HepG2 (cell line): ENCODE results near the gene SIRPA. TPM values are rescaled to one million over a fixed set of nuclear protein-coding genes. Genes with fewer than 3 reads are reported as not detected.
A peak's percentile ranks its signal among the peaks of the same experiment; 100 is the strongest.

Experiments
- ATAC-seq: fragments of 200-7000 bp; cut with Tn5 transposase; 3 replicates; pipeline ENCODE4 v1.9.1; 2020; ENCODE audit warnings: mild to moderate bottlenecking, moderate library complexity
- BruUV-seq: library from RNA; stranded (reverse); fragments of 400-500 nt; replicated peaks from 2 replicates; lab custom pipeline; 2021; lab: Mats Ljungman, UMichigan
- CTCF ChIA-PET: fragments of 300-600 bp; formaldehyde crosslinking; extraction: SDS; loops from one replicate; lab custom pipeline; 2021; ENCODE audit warnings: low total read pairs, inconsistent platforms, low intra/inter-chr PET ratio; lab: Yijun Ruan, JAX
- POLR2A ChIA-PET: fragments of 350-600 bp; sonication (Branson Sonifier 250); formaldehyde crosslinking; loops from one replicate; lab custom pipeline; 2020; ENCODE audit warnings: antibody characterized with exemption, inconsistent platforms; lab: Yijun Ruan, JAX
- DNase-seq: peaks from one replicate; pipeline ENCODE4 v3.0.0-alpha.2; 2015; ENCODE audit warnings: low spot score
- FAIRE-seq: peaks from 3 replicates; lab custom pipeline; 2011; peaks lifted over from hg19 to GRCh38; lab: Jason Lieb, UNC
- H2AFZ ChIP-seq: one replicate; pipeline ENCODE4 v1.6.1; 2011; ENCODE audit warnings: low read length, inconsistent platforms
- H3K27ac ChIP-seq: fragments of 300-600 bp; 3 replicates; pipeline ENCODE4 v1.8.0; 2011; ENCODE audit warnings: mixed run types, mild to moderate bottlenecking, mixed read lengths, low read length, inconsistent platforms; ENCODE audit not compliant: insufficient read depth; ENCODE audit errors: extremely low read length
- H3K27me3 ChIP-seq, 2 experiments: fragments of 200-600 bp in 1 of 2; 2 replicates in 1 of 2; 3 replicates in 1 of 2; pipeline versions ENCODE4 v1.6.0 to v1.8.0; 2011; ENCODE audit warnings: low read length in 2 of 2, mild to moderate bottlenecking in 2 of 2, moderate library complexity in 2 of 2, inconsistent platforms in 1 of 2; ENCODE audit not compliant: insufficient read depth in 2 of 2, control insufficient read depth in 1 of 2
- H3K36me3 ChIP-seq, 2 experiments: fragments of 200-600 bp in 1 of 2; replicated peaks in 1 of 2; 2 replicates in 1 of 2; 3 replicates in 1 of 2; pipeline versions ENCODE4 v1.5.1 to v1.8.0; 2011; ENCODE audit warnings: low read length in 2 of 2, inconsistent platforms in 1 of 2; ENCODE audit not compliant: insufficient read depth in 2 of 2, control insufficient read depth in 1 of 2
- H3K4me1 ChIP-seq: 2 replicates; pipeline ENCODE4 v1.5.1; 2012; ENCODE audit warnings: low read length, inconsistent platforms; ENCODE audit not compliant: insufficient read depth
- H3K4me2 ChIP-seq: 2 replicates; pipeline ENCODE4 v1.6.0; 2011; ENCODE audit warnings: low read depth, low read length, inconsistent platforms
- H3K4me3 ChIP-seq, 3 experiments: fragments of 200-600 bp in 1 of 3; sonication (generic), shearing (Covaris generic) in 1 of 3; replicated peaks in 1 of 3; 2 replicates each; pipeline ENCODE4 v1.5.1; 2011 to 2016; ENCODE audit warnings: low read length in 3 of 3, inconsistent platforms in 2 of 3, low read depth in 2 of 3, mild to moderate bottlenecking in 2 of 3, control low read depth in 1 of 3, mixed read lengths in 1 of 3; ENCODE audit not compliant: insufficient read depth in 1 of 3
- H3K79me2 ChIP-seq: one replicate; pipeline ENCODE4 v1.6.1; 2011; ENCODE audit warnings: low read length, inconsistent platforms; ENCODE audit not compliant: insufficient read depth
- H3K9ac ChIP-seq: 2 replicates; pipeline ENCODE4 v1.6.0; 2011; ENCODE audit warnings: mild to moderate bottlenecking, low read depth, low read length, inconsistent platforms; ENCODE audit not compliant: insufficient read depth
- H3K9me3 ChIP-seq: 2 replicates; pipeline ENCODE4 v1.5.1; 2012; ENCODE audit warnings: mild to moderate bottlenecking, low read length
- H4K20me1 ChIP-seq: 2 replicates; pipeline ENCODE4 v1.6.0; 2011; ENCODE audit warnings: inconsistent platforms, mild to moderate bottlenecking, low read length, moderate library complexity; ENCODE audit not compliant: insufficient read depth
- ASH2L ChIP-seq: fragments of 300-600, 200-600 bp; sonication (generic); IDR thresholded peaks from 2 replicates; pipeline ENCODE4 v1.7.0; 2017; ENCODE audit warnings: low read depth, mild to moderate bottlenecking, moderate library complexity, mixed read lengths, low read length; ENCODE audit not compliant: insufficient read length
- ATF3 ChIP-seq: sonication (generic); formaldehyde crosslinking; IDR thresholded peaks from 2 replicates; pipeline ENCODE4 v1.4.0; 2020; ENCODE audit warnings: missing genetic modification reagents
- CAMTA2 ChIP-seq: sonication (generic); formaldehyde crosslinking; IDR thresholded peaks from 2 replicates; pipeline ENCODE4 v1.4.0; 2020; ENCODE audit warnings: mild to moderate bottlenecking, missing genetic modification reagents, borderline replicate concordance
- CTCF ChIP-seq: sonication (generic); formaldehyde crosslinking; IDR thresholded peaks from 2 replicates; pipeline ENCODE4 v1.5.0; 2020; ENCODE audit warnings: mild to moderate bottlenecking, missing genetic modification reagents, moderate library complexity
- HNF4A ChIP-seq: sonication (generic); formaldehyde crosslinking; IDR thresholded peaks from 2 replicates; pipeline ENCODE4 v1.4.0; 2020; ENCODE audit warnings: missing genetic modification reagents
- HNF4G ChIP-seq, 2 experiments: sonication (generic) in 1 of 2; formaldehyde crosslinking in 1 of 2; IDR thresholded peaks; 2 replicates each; pipeline versions ENCODE4 v1.4.0 to v1.6.1; 2011 to 2020; ENCODE audit warnings: borderline replicate concordance in 2 of 2, low read depth in 2 of 2, mild to moderate bottlenecking in 2 of 2, low read length in 1 of 2, missing genetic modification reagents in 1 of 2, moderate library complexity in 1 of 2
- IRX3 ChIP-seq: sonication (generic); formaldehyde crosslinking; IDR thresholded peaks from 2 replicates; pipeline ENCODE4 v1.8.1; 2023; ENCODE audit warnings: mild to moderate bottlenecking, low read depth, missing genetic modification reagents, borderline replicate concordance
- ZNF629 ChIP-seq: sonication (generic); formaldehyde crosslinking; conservative IDR thresholded peaks from 2 replicates; pipeline ENCODE4 v1.5.0; 2020; ENCODE audit warnings: missing genetic modification reagents
- WGBS: methylation state at CpG from one replicate; pipeline ENCODE4 v1.1.6; 2017; ENCODE audit warnings: low lambda C conversion rate; 5-methylcytosine and 5-hydroxymethylcytosine counted together
- in situ Hi-C: cut with HindIII; loops from 2 replicates; pipeline ENCODE4 v1.10.0; 2017; ENCODE audit warnings: low pct_unique_long_range_greater_than_20kb; ENCODE audit not compliant: extremely low pct_ligation_motif_present
- intact Hi-C: fragments of 100-400 bp; cut with micrococcal nuclease; formaldehyde crosslinking; loops from one replicate; pipeline ENCODE4 v1.10.0; 2022; ENCODE audit not compliant: unreplicated experiment
- polyA plus RNA-seq, 8 experiments: library from polyadenylated mRNA; depleted of rRNA in 3 of 8; stranded (reverse) in 7 of 8; unstranded in 1 of 8; fragments of >200 nt; fragmentation: Illumina TruSeq in 4 of 8; extraction: Trizol in 4 of 8; gene quantifications; 2 replicates each; pipeline versions ENCODE4 v1.2.1 to v1.2.3, GENCODE V29; 2011 to 2016; ENCODE audit warnings: low read depth in 4 of 8, missing spikeins in 1 of 8, mixed read lengths in 1 of 8; ENCODE audit not compliant: insufficient read depth in 1 of 8
- total RNA-seq, 5 experiments: library from RNA; depleted of rRNA; stranded (reverse); fragments of >200 nt; fragmentation: Illumina TruSeq; extraction: Trizol; gene quantifications; 2 replicates each; pipeline ENCODE4 v1.2.3, GENCODE V29; 2016; ENCODE audit warnings: low read depth in 1 of 5

Gene SIRPA
- total and polyA plus RNA-seq, 2 of the 13 experiments (the other 11 are each of a cell fraction or from before 2014, with no cell fraction given), result 7.2 to 17.6 TPM

- H3K9me3 ChIP-seq, result no peaks in the 10 kb centered on the region
- intact Hi-C loops, result no loop called here
- no peak overlapping the region for H2AFZ ChIP-seq
- no peak for ATAC-seq
- no peak for DNase-seq
- peaks cover 70% of the 10 kb centered on the region for H3K4me1 ChIP-seq
- ChIA-PET CTCF (no interaction called here), POLR2A (interaction anchor here (5.0 kb wide), 1 partner anchor 25 kb away, joined by 24 read pairs; no protein-coding TSS in a partner anchor)
- no peaks in the 10 kb centered on the region for H3K36me3 ChIP-seq
- no peak overlapping the region for H3K27ac ChIP-seq
- no peak overlapping the region for H3K4me3 ChIP-seq
- no peaks in the 10 kb centered on the region for H3K27me3 ChIP-seq
- no peaks in the 10 kb centered on the region for H3K79me2 ChIP-seq
- H3K9ac ChIP-seq, result no peak overlapping the region
- FAIRE-seq, result no peak
- H4K20me1 ChIP-seq, result no peaks in the 10 kb centered on the region
- TF ChIP-seq CTCF (CRISPR knock-in tag) (peak; percentile 31), HNF4A (CRISPR knock-in tag) (0 out of 2 replicates have a peak, but pooled peaks have one; percentile 13), IRX3 (CRISPR knock-in tag) (no peak), HNF4G (IDR thresholded peaks at IDR 0.05; ENCODE audit: borderline replicate concordance, low read depth, low read length) (peak; percentile 63), HNF4G (CRISPR knock-in tag; IDR thresholded peaks at IDR 0.05; ENCODE audit: borderline replicate concordance, low read depth) (no peak)
- in situ Hi-C loops, result no loop called here
- no TSS peak for BruUV-seq
- H3K4me2 ChIP-seq, result no peak overlapping the region
- 75% methylated on average over 7 of the region's 7 CpGs for WGBS
These were observed 41.7 kb upstream of the SIRPA start for GRCh38 chr20:1853473-1853872.

DNA sequence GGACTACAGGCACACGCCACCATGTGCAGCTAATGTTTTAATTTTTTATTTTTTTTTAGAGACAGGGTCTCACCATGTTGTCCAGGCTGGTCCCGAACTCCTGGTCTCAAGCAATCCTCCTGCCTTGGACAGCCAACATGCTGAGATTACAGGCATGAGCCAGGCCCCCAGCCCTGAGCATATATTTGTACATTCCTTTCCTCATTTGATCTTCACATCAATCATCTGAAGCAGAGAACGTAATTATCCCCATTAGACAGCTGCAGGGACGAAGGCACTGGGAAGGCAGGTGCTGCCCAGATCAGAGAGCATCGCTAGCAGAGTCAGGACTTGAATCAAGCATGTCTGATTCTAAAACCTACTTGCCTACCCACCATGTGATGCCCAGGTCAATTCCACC is 41.0 kb upstream of the SIRPA start:
- H3K9ac ChIP-seq, result no peak overlapping the region
- H3K79me2 ChIP-seq, result no peaks in the 10 kb centered on the region
- DNase-seq, result peak; percentile 39
- no peak for FAIRE-seq
- POLR2A ChIA-PET, result interaction anchor here (1.5 to 5.0 kb wide), 3 partner anchors 13 to 26 kb away, joined by 6 to 24 read pairs (median 10); no protein-coding TSS in a partner anchor
- H3K27ac ChIP-seq, result no peak overlapping the region
- WGBS, result 44% methylated on average over 5 of the region's 5 CpGs
- H2AFZ ChIP-seq, result no peak overlapping the region
- CTCF ChIA-PET, result no interaction called here
- peaks cover 64% of the 10 kb centered on the region for H3K4me1 ChIP-seq
- BruUV-seq, result no TSS peak
- H3K4me2 ChIP-seq, result peak overlapping the region; percentile 63
- no peaks in the 10 kb centered on the region for H3K36me3 ChIP-seq
- no peaks in the 10 kb centered on the region for H3K27me3 ChIP-seq
- no peaks in the 10 kb centered on the region for H3K9me3 ChIP-seq
- no peak; the same call in 2 of the 3 replicates for ATAC-seq
- TF ChIP-seq CAMTA2 (0 out of 2 replicates have a peak, but pooled peaks have one; percentile 39), ASH2L (no peak), ATF3 (CRISPR knock-in tag) (peak; percentile 24; the same call in 1 of the 2 replicates), ZNF629 (CRISPR knock-in tag) (0 out of 2 replicates have a peak, but pooled peaks have one; percentile 15)
- TF ChIP-seq, all 625 proteins: peak for 3
- Histone ChIP-seq H3K4me3 (no peak overlapping the region), H4K20me1 (no peaks in the 10 kb centered on the region)
- intact Hi-C loops, result loop anchor here (2.0 kb wide), 1 partner anchor 25 kb away; no protein-coding TSS in a partner anchor
- in situ Hi-C loops, result no loop called here
